22Rv1 (cell line): ENCODE data around the gene FRS2.

Experiments
- H3K27ac ChIP-seq: fragments of 450-650 bp; 2 replicates; pipeline ENCODE4 v1.5.1; 2017
- CTCF ChIP-seq: fragments of 450-650 bp; IDR thresholded peaks from 2 replicates; pipeline ENCODE4 v1.5.1; 2017; ENCODE audit warnings: mild to moderate bottlenecking
- ZFX ChIP-seq: fragments of 450-650 bp; IDR thresholded peaks from 2 replicates; pipeline ENCODE4 v1.6.1; 2017; ENCODE audit warnings: antibody characterized with exemption, borderline replicate concordance

The FRS2 gene

GRCh38 chr12:69623970-69624369, 153.8 kb downstream of the FRS2 start:
- TF ChIP-seq ZFX (no peak), CTCF (no peak)

GRCh38 chr12:69627501-69627900, 157.3 kb downstream of the FRS2 start:
- TF ChIP-seq CTCF (no peak), ZFX (no peak)
- no peak overlapping the region for H3K27ac ChIP-seq

More at GRCh38 chr12:69623970-69624369, 153.8 kb downstream of the FRS2 start:
- no peak overlapping the region for H3K27ac ChIP-seq
